ENCODE measurements around the gene MAP2K1.
"Not testable (repeated sequence)": the region's sequence is repeated elsewhere in the genome, so short reads cannot be mapped to it uniquely, and the experiment has no call there.

MAP2K1 gene

GRCh38 chr15:66491846-66492245 lies 105.1 kb downstream of the MAP2K1 start:
- no peak overlapping the region for H3K9ac ChIP-seq (ENCODE audit: insufficient read length, low read depth)
- TF ChIP-seq ZNF274 (IDR thresholded peaks at IDR 0.05; ENCODE audit: low read depth, low read length), result no peak
- peaks cover 94% of the 10 kb centered on the region for H3K36me3 ChIP-seq (ENCODE audit: insufficient read depth, insufficient read length, low read length)
- DNase-seq (ENCODE audit: low read depth, low spot score), result no peak
- no peak overlapping the region for H3K4me3 ChIP-seq (ENCODE audit: insufficient read length, low read depth)
- H3K9me3 ChIP-seq (ENCODE audit: insufficient read depth, low read length), result no peaks in the 10 kb centered on the region
- no peaks in the 10 kb centered on the region for H3K27me3 ChIP-seq (ENCODE audit: insufficient read depth, insufficient read length)
- H3K4me1 ChIP-seq (ENCODE audit: insufficient read depth, insufficient read length), result peaks cover 1% of the 10 kb centered on the region

- Histone ChIP-seq H3K27me3 (ENCODE audit: insufficient read depth, insufficient read length) (no peaks in the 10 kb centered on the region), H3K4me1 (ENCODE audit: insufficient read depth, insufficient read length) (peaks cover 5% of the 10 kb centered on the region), H3K9me3 (ENCODE audit: insufficient read depth, low read length) (no peaks in the 10 kb centered on the region), H3K9ac (ENCODE audit: insufficient read length, low read depth) (no peak overlapping the region), H3K36me3 (ENCODE audit: insufficient read depth, insufficient read length, low read length) (peaks cover 93% of the 10 kb centered on the region), H3K4me3 (ENCODE audit: insufficient read length, low read depth) (no peak overlapping the region)
- DNase-seq (ENCODE audit: low read depth, low spot score), result no peak
- TF ChIP-seq ZNF274 (IDR thresholded peaks at IDR 0.05; ENCODE audit: low read depth, low read length) (no peak), SUZ12 (IDR thresholded peaks at IDR 0.05; ENCODE audit: extremely low read depth, insufficient read depth, insufficient read length) (no peak), YY1 (IDR thresholded peaks at IDR 0.05; ENCODE audit: insufficient read depth, insufficient read length) (no peak)
These were observed 107.5 kb downstream of the MAP2K1 start for GRCh38 chr15:66494262-66494661.

- DNase-seq (ENCODE audit: low read depth, low spot score), result no peak
- Histone ChIP-seq H3K9me3 (ENCODE audit: insufficient read depth, low read length) (no peaks in the 10 kb centered on the region), H3K27me3 (ENCODE audit: insufficient read depth, insufficient read length) (no peaks in the 10 kb centered on the region), H3K4me3 (ENCODE audit: insufficient read length, low read depth) (peak overlapping the region; percentile 66), H3K36me3 (ENCODE audit: insufficient read depth, insufficient read length, low read length) (peaks cover 93% of the 10 kb centered on the region), H3K4me1 (ENCODE audit: insufficient read depth, insufficient read length) (peaks cover 5% of the 10 kb centered on the region), H3K9ac (ENCODE audit: insufficient read length, low read depth) (peak overlapping the region; percentile 86)
- TF ChIP-seq ZNF274 (IDR thresholded peaks at IDR 0.05; ENCODE audit: low read depth, low read length) (no peak), YY1 (IDR thresholded peaks at IDR 0.05; ENCODE audit: insufficient read depth, insufficient read length) (no peak), SUZ12 (IDR thresholded peaks at IDR 0.05; ENCODE audit: extremely low read depth, insufficient read depth, insufficient read length) (no peak)
These were observed 110.3 kb downstream of the MAP2K1 start for GRCh38 chr15:66496951-66497501.

DNA sequence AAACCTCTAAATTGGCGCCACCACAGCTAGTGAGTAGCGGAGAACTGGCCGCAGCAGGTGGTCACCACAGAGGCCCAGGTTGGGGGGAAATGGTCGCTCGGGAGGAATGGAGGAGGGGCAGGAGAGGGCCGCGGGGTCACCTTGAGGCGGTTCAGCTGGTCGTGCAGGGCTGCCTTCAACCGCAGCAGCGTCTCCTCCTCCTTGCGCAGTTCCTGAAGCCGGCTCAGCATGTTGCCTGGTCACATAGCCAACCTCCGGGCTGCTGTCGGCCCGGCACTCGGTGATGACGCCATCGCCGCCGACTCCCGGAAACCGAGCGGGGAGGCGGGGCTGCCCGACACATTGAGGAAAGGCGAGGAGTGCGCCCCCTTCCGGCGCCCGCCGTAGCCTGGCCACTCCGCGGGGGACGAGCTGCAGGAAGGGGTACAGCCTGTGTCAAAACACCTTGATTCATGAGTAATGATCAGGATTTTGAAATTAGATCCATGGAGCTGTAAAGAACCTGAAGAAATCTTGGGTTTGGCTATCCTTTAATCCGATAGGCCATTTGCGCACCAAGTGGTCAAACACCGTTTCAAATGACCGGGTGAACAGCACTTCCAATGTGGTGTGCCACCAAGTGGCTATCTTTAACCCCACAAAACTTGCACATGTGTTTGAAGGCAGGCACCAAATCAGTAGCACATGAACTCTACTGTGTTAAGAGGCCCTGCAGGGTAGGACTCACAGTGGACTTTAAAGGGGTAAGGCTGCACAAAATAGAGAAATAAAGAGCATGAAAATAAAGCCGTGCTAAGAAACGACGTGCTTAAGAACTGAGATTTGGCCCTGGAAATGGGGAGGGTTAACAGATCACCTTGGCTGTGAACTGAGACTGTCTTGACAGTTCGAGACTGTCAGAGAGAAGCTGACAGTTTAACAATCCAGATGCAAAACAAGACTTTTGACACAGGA lies 111.1 kb downstream of the MAP2K1 start, which contains the start of gene SNAPC5:
SNAPC5 (minus strand) TSS at position 261 of the 954 bp plus-strand sequence; CDS start at position 230, 31 bp downstream.
- Histone ChIP-seq H3K9me3 (ENCODE audit: insufficient read depth, low read length) (no peaks in the 10 kb centered on the region), H3K4me1 (ENCODE audit: insufficient read depth, insufficient read length) (peaks cover 5% of the 10 kb centered on the region), H3K4me3 (ENCODE audit: insufficient read length, low read depth) (peak within 1 kb of the TSS; percentile 66), H3K36me3 (ENCODE audit: insufficient read depth, insufficient read length, low read length) (peaks cover 95% of the 10 kb centered on the region), H3K9ac (ENCODE audit: insufficient read length, low read depth) (peak within 1 kb of the TSS; percentile 86), H3K27me3 (ENCODE audit: insufficient read depth, insufficient read length) (no peaks in the 10 kb centered on the region)
- DNase-seq (ENCODE audit: low read depth, low spot score), result peak; percentile 98
- TF ChIP-seq ZNF274 (IDR thresholded peaks at IDR 0.05; ENCODE audit: low read depth, low read length), result no peak
- no peak for TF ChIP-seq YY1 (IDR thresholded peaks at IDR 0.05; ENCODE audit: insufficient read depth, insufficient read length)
- no peak for TF ChIP-seq SUZ12 (IDR thresholded peaks at IDR 0.05; ENCODE audit: extremely low read depth, insufficient read depth, insufficient read length)

GRCh38 chr15:66498501-66499386 lies 112.0 kb downstream of the MAP2K1 start:
- Histone ChIP-seq H3K9ac (ENCODE audit: insufficient read length, low read depth) (no peak overlapping the region), H3K9me3 (ENCODE audit: insufficient read depth, low read length) (no peaks in the 10 kb centered on the region), H3K4me3 (ENCODE audit: insufficient read length, low read depth) (no peak overlapping the region), H3K36me3 (ENCODE audit: insufficient read depth, insufficient read length, low read length) (peaks cover 95% of the 10 kb centered on the region), H3K27me3 (ENCODE audit: insufficient read depth, insufficient read length) (no peaks in the 10 kb centered on the region), H3K4me1 (ENCODE audit: insufficient read depth, insufficient read length) (peaks cover 5% of the 10 kb centered on the region)
- DNase-seq (ENCODE audit: low read depth, low spot score), result no peak
- TF ChIP-seq ZNF274 (IDR thresholded peaks at IDR 0.05; ENCODE audit: low read depth, low read length) (no peak), YY1 (IDR thresholded peaks at IDR 0.05; ENCODE audit: insufficient read depth, insufficient read length) (no peak), SUZ12 (IDR thresholded peaks at IDR 0.05; ENCODE audit: extremely low read depth, insufficient read depth, insufficient read length) (no peak)

- not testable (repeated sequence) for H3K4me3 ChIP-seq (ENCODE audit: insufficient read length, low read depth); H3K27me3 ChIP-seq (ENCODE audit: insufficient read depth, insufficient read length); DNase-seq (ENCODE audit: low read depth, low spot score); H3K4me1 ChIP-seq (ENCODE audit: insufficient read depth, insufficient read length); H3K9me3 ChIP-seq (ENCODE audit: insufficient read depth, low read length)
- Histone ChIP-seq H3K36me3 (ENCODE audit: insufficient read depth, insufficient read length, low read length) (peaks cover 88% of the 10 kb centered on the region), H3K9ac (ENCODE audit: insufficient read length, low read depth) (peak overlapping the region; percentile 39)
These were observed 113.6 kb downstream of the MAP2K1 start for GRCh38 chr15:66500346-66500745.

GRCh38 chr15:66502491-66502890 lies 115.8 kb downstream of the MAP2K1 start:
- no peaks in the 10 kb centered on the region for H3K4me1 ChIP-seq (ENCODE audit: insufficient read depth, insufficient read length)
- no peak for TF ChIP-seq ZNF274 (IDR thresholded peaks at IDR 0.05; ENCODE audit: low read depth, low read length)
- TF ChIP-seq SUZ12 (IDR thresholded peaks at IDR 0.05; ENCODE audit: extremely low read depth, insufficient read depth, insufficient read length), result no peak
- TF ChIP-seq YY1 (IDR thresholded peaks at IDR 0.05; ENCODE audit: insufficient read depth, insufficient read length), result no peak
- peak overlapping the region; percentile 93 for H3K4me3 ChIP-seq (ENCODE audit: insufficient read length, low read depth)
- H3K27me3 ChIP-seq (ENCODE audit: insufficient read depth, insufficient read length), result no peaks in the 10 kb centered on the region
- H3K36me3 ChIP-seq (ENCODE audit: insufficient read depth, insufficient read length, low read length), result peaks cover 70% of the 10 kb centered on the region
- no peak for DNase-seq (ENCODE audit: low read depth, low spot score)
- no peaks in the 10 kb centered on the region for H3K9me3 ChIP-seq (ENCODE audit: insufficient read depth, low read length)
- peak overlapping the region; percentile 100 for H3K9ac ChIP-seq (ENCODE audit: insufficient read length, low read depth)

DNA sequence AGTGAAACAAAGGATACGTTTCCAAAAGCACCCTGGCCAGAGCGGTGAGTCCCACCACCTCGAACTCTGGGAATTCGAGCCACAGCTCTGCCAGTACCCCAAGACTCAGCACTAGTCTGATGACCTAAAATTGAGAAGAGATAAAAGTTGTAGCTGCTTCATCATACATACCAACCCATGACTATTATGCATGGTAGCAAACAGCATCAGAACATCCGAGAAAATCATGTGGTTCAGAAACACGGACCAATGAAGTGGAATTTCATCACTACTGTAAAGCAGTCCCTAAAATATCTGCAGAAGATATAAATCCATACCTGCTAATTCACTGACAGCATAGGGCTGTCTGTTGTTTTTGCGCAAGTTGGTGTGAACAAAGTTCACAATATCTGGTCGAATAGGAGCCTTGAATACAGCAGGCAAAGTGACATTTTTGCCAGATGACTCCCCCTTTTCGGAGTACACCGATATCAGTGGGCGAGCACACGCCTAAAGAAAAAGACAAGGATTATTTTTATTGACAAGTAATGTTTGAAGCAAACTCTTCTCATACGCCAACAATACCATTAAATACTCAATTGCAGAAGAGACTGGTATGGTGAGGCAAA lies 116.4 kb downstream of the MAP2K1 start:
- Histone ChIP-seq H3K36me3 (ENCODE audit: insufficient read depth, insufficient read length, low read length) (peaks cover 64% of the 10 kb centered on the region), H3K9ac (ENCODE audit: insufficient read length, low read depth) (peak overlapping the region; percentile 100), H3K4me3 (ENCODE audit: insufficient read length, low read depth) (peak overlapping the region; percentile 93)
- not testable (repeated sequence) for DNase-seq (ENCODE audit: low read depth, low spot score); H3K9me3 ChIP-seq (ENCODE audit: insufficient read depth, low read length); H3K27me3 ChIP-seq (ENCODE audit: insufficient read depth, insufficient read length); H3K4me1 ChIP-seq (ENCODE audit: insufficient read depth, insufficient read length)

All from NT2/D1 (cell line).